Middle frontal gyrus (tissue), 1 donor: ENCODE measurements around the gene IL1RAPL1.
"Not testable (repeated sequence)": the region's sequence is repeated elsewhere in the genome, so short reads cannot be mapped to it uniquely, and the experiment has no call there.

Source experiments
- DNase-seq: peaks from one replicate; pipeline ENCODE4 v3.0.0-alpha.2; 2015; ENCODE audit warnings: low spot score; ENCODE audit errors: extremely low spot score

IL1RAPL1 gene

DNA sequence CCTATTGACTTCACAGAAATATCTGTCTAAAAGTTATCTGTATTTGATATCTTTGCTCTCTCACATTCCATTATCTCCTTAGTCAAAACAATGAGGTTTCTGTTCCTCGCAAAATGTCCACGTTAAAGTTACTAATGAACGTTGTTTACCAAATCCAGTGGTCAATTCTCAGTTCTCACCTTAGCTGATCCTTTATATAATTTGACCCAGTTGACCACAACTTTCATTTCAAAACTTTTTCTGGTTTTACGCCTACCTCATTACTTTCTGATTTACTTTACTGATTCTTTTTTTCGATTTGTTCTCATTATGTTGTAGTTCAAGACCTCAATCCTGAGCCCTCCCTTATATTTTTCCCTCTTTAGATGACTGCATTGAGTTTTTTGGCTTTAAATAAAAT lies 186.6 kb downstream of the IL1RAPL1 start:
- DNase-seq, result no peak

GRCh38 chrX:28787206-28787605 lies 200.0 kb downstream of the IL1RAPL1 start:
- DNase-seq, result no peak

GRCh38 chrX:28800671-28801070 lies 213.4 kb downstream of the IL1RAPL1 start:
- DNase-seq, result not testable (repeated sequence)

DNA sequence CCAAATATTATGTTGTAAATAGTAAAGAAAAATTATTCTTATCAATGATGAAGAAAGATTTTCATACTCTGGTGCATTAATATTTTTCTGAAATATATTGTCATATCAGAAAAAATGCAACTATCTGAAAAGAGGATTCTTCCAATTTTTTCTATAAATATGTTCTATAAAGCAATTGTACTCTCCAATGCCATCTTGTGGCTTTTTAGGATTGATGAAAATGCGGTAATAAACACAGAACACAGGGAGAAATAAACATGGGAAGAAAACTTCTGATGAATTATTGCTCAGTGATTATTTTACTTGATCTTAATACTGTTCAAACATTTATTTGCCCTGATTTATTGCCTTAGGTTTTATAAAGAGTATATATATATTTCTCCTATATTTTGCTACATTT lies 215.4 kb downstream of the IL1RAPL1 start:
- no peak for DNase-seq

- no peak for DNase-seq
Observed at GRCh38 chrX:28835991-28836390, 248.7 kb downstream of the IL1RAPL1 start.

- no peak for DNase-seq
Observed at GRCh38 chrX:28843817-28844216, 256.6 kb downstream of the IL1RAPL1 start.

DNA sequence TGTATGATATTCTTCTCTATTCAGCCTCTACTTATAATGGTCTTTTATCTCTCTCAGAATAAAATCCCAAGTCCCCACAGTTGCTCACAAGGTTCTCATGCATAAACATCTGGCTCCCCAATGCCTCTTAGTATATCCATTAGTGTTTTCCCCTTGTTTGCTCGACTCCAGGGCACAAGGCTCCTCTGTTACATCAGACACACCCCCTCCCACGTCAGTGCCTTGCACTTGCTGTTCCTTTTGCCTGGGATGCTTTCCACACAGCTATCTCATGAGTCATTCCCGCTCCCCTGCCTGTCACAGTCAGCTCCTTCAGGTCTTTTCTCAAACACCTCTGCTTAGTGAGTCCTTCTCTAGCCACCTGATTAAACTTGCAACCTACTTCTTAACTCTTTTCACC lies 260.2 kb downstream of the IL1RAPL1 start:
- peak; percentile 31 for DNase-seq

DNA sequence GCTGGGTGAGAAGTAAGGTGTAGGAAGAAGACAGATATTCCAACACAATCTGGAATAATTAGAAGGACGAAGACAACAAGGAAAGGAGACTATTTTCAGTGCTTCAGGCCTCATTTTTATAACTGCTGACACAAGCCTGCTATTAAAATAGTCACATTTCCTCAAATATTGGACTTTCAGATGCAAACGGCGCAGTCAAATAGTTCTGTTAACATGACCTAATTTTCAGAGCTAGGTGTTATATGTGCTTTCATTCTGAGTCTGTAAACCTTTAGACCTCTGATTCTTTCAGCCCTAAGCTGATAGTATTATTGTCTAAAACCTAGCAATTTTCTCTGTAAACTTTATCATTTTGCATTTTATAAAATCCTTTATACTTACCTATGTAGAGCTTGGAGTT lies 261.5 kb downstream of the IL1RAPL1 start:
- DNase-seq, result no peak

DNA sequence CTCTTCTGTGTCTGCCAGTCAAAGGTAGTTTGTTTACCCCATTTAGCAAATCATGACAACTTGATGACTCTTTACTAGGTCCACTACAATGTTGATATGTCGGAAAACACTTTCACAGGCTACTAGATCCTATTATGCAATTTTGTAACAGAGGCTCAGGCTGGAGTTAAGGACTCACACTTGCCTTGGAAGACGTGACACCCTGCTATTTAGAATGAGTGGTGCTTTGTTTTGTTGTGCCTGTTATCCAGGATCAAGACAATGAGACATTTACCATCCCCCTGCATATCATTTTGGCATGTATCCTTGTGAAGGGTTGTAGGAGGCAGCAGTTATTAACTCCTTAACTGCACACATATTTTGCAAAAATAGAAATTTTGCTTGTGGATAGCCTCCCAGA lies 263.7 kb downstream of the IL1RAPL1 start:
- no peak for DNase-seq

GRCh38 chrX:28851871-28852270 lies 264.6 kb downstream of the IL1RAPL1 start:
- DNase-seq, result no peak

GRCh38 chrX:28854637-28855036 lies 267.4 kb downstream of the IL1RAPL1 start:
- DNase-seq, result no peak

- no peak for DNase-seq
Observed at GRCh38 chrX:28876408-28876807, 289.2 kb downstream of the IL1RAPL1 start.

DNA sequence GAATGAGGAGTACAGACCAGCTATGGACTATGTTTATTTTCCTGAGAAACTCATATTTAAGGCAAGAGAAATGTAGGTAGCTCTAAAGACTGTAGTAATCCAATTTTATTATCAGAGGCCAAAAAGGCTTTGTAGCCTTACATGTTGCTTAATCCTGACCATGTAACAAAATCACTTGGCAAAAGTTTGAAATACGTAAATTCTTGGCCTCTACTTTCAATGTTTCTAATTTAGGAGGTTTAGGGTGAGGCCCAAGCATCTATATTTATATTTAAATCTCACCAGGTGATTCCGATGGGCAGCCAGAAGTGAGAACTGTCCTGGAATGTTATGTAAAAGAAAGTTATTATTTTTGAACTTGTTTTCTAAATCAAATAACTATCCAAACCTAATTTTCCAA lies 289.7 kb downstream of the IL1RAPL1 start:
- no peak for DNase-seq

GRCh38 chrX:28880136-28880535 lies 292.9 kb downstream of the IL1RAPL1 start:
- no peak for DNase-seq

GRCh38 chrX:28884823-28885222 lies 297.6 kb downstream of the IL1RAPL1 start:
- DNase-seq, result no peak

- DNase-seq, result no peak
Observed at GRCh38 chrX:28888416-28888815, 301.2 kb downstream of the IL1RAPL1 start.

DNA sequence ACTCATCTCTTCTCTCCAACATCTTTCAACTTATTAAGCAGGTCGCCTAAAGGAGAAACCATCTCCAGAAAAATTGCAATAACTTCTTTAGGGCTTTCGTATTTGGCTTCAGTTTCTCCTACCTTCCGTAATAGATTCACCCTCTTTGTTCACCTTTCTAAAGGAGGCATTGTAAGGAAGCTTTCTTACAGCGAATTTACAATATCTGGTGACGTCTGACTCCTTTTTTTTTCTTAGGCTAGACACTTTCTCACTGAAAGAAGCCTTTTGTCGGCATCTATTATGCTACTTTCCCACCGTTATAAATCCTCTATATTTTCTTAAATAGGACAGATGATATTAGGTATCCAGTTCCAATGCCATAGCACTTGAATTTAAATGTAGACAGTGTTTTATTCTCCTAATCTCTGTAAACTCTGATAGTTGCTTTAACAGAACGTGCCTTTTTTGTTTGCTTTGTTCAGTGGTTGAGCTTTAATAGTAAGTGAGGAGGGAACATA lies 302.4 kb downstream of the IL1RAPL1 start:
- no peak for DNase-seq

GRCh38 chrX:28901637-28902036 lies 314.4 kb downstream of the IL1RAPL1 start:
- DNase-seq, result no peak

DNA sequence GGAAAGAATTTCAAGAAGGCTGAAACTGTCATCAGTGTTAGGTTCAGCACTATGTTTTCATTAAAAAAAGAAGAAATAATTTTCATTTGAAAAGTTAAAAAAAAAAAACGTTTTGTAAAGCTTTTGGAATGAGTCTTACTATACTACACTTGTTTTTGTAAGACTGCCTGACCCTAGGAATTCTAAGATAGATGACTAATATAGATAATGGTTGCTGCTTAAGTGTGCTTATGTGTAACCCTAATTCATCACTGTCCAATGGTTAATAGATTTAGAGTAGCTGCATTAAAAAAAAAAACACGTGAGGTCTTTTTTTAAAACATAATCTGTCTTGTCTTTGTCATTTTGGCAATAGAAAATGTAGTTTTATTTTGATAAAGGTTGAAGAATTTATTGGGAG lies 323.2 kb downstream of the IL1RAPL1 start:
- no peak for DNase-seq

- no peak for DNase-seq
Observed at GRCh38 chrX:28920153-28920943, 333.1 kb downstream of the IL1RAPL1 start.

- DNase-seq, result no peak
Observed at GRCh38 chrX:28922106-28922505, 334.9 kb downstream of the IL1RAPL1 start.

DNA sequence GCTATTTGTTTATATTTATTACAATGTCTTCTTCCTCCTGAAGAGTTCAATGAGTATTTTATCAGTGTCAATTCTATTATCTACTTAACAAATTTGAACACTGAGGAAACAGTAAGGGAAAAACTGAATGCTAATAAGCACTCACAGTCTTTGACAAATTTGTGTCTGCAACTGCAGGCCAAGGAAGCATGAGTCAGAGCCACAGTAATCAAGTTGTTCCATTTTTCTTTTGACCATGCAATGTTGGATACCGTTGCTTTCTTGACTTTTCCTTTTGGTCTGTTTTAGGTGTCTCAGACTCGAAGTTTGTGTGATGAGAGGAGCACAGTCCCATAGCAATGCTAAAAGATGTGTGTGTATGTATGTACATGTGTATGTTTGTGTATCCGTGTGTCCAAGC lies 359.6 kb downstream of the IL1RAPL1 start:
- DNase-seq, result no peak

DNA sequence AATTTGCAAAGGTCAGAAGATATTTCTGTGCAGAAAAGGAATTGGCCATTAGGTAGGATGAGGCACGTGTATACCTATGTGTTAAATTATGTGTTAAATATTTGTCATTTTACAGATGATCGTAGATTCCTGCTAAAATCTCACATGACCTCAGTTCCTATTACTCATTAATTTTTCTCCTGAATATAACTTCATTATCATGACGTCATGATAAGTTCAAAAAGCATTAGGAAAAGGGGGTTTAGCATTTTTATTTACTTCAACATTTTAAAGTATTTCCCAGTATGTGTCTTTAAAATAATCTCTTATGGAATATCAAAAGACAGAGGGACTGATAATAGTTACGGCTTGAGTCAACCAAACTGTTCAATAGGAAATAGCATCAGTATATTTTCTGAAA lies 372.8 kb downstream of the IL1RAPL1 start:
- no peak for DNase-seq
